Measurements from ENCODE around the gene FAM81B. TPM values are rescaled to one million over a fixed set of nuclear protein-coding genes. Genes with fewer than 3 reads are reported as not detected.

The FAM81B gene
- polyA plus RNA-seq, 1 experiment: not detected

DNA sequence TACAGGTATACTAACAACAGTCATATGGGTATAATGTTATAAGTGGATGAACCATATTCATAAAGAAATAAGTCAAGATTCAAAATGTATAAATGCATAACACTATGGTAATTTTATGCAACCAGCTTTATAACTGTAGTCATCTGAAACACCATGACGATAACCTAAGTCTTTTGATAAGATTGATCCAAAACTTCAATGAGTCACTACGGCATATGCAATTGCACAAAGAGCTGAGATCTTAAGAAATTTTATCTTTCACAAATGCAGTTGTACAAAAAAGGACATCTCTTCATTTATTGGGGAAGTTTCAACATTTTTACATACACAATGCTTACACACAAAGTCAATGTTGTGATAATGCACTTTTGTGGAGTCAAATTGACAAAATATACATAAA, 20.3 kb downstream of the FAM81B start:
- Histone ChIP-seq H3K9me3 (ENCODE audit: control insufficient read depth, insufficient read depth, low read length) (no peaks in the 10 kb centered on the region), H3K4me3 (ENCODE audit: low read depth, low read length) (no peak overlapping the region), H3K27ac (ENCODE audit: low read depth, low read length) (no peak overlapping the region), H3K27me3 (ENCODE audit: control insufficient read depth, insufficient read depth, low read length) (peaks cover 4% of the 10 kb centered on the region)
- ChIA-PET CTCF (no interaction called here), POLR2A (no interaction called here)
- DNase-seq (ENCODE audit: low read depth, low spot score): no peak
- TF ChIP-seq, protein P1, sequence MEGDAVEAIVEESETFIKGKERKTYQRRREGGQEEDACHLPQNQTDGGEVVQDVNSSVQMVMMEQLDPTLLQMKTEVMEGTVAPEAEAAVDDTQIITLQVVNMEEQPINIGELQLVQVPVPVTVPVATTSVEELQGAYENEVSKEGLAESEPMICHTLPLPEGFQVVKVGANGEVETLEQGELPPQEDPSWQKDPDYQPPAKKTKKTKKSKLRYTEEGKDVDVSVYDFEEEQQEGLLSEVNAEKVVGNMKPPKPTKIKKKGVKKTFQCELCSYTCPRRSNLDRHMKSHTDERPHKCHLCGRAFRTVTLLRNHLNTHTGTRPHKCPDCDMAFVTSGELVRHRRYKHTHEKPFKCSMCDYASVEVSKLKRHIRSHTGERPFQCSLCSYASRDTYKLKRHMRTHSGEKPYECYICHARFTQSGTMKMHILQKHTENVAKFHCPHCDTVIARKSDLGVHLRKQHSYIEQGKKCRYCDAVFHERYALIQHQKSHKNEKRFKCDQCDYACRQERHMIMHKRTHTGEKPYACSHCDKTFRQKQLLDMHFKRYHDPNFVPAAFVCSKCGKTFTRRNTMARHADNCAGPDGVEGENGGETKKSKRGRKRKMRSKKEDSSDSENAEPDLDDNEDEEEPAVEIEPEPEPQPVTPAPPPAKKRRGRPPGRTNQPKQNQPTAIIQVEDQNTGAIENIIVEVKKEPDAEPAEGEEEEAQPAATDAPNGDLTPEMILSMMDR (IDR thresholded peaks at IDR 0.05; ENCODE audit: low read depth, low read length): no peak

DNA sequence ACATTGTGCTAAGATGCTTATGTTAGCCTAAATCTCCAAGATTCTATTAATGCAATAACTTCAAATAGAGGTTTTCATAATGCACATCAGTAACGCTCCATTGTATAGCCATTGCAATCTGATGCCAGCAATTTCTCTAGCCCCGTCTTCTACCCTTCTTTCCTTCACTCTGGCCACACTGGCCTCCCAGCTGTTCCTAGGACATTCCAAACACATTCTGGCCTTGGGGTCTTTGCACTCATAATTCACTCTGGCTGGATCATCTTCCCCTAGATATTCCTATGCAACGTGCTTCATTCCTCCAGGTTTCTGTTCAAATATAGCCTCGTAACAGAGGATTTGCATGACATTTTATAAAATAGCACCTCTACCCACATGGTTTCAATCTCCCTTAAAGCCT, 23.3 kb downstream of the FAM81B start:
- ChIA-PET POLR2A (no interaction called here), CTCF (no interaction called here)
- no peak overlapping the region for H3K27ac ChIP-seq (ENCODE audit: low read depth, low read length)
- TF ChIP-seq, protein P1 (IDR thresholded peaks at IDR 0.05; ENCODE audit: low read depth, low read length): no peak
- no peaks in the 10 kb centered on the region for H3K27me3 ChIP-seq (ENCODE audit: control insufficient read depth, insufficient read depth, low read length)
- no peaks in the 10 kb centered on the region for H3K9me3 ChIP-seq (ENCODE audit: control insufficient read depth, insufficient read depth, low read length)
- DNase-seq (ENCODE audit: low read depth, low spot score): no peak
- no peak overlapping the region for H3K4me3 ChIP-seq (ENCODE audit: low read depth, low read length)

DNA sequence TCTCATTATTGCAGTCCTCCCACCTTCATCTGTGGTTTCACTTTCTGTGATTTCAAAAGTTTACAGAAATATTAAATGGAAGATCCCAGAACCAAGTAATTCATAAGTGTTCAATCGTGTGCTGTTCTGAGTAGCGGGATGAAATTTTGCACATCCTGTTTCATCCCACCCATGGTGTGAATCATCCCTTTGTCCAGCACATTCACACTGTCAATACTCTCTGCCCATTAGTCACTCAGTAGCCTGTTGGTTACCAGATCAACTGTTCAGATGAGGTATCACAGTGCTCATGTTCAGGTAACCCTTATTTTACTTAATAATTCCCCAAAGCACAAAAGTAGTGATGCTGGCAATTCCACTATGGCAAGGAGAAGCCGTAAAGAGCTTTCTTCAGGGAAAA, 26.8 kb downstream of the FAM81B start:
- ChIA-PET POLR2A (no interaction called here), CTCF (no interaction called here)
- DNase-seq (ENCODE audit: low read depth, low spot score): no peak
- H3K27ac ChIP-seq (ENCODE audit: low read depth, low read length): no peak overlapping the region
- TF ChIP-seq, protein P1 (IDR thresholded peaks at IDR 0.05; ENCODE audit: low read depth, low read length): no peak
- H3K27me3 ChIP-seq (ENCODE audit: control insufficient read depth, insufficient read depth, low read length): no peaks in the 10 kb centered on the region
- H3K4me3 ChIP-seq (ENCODE audit: low read depth, low read length): no peak overlapping the region
- H3K9me3 ChIP-seq (ENCODE audit: control insufficient read depth, insufficient read depth, low read length): no peaks in the 10 kb centered on the region

DNA sequence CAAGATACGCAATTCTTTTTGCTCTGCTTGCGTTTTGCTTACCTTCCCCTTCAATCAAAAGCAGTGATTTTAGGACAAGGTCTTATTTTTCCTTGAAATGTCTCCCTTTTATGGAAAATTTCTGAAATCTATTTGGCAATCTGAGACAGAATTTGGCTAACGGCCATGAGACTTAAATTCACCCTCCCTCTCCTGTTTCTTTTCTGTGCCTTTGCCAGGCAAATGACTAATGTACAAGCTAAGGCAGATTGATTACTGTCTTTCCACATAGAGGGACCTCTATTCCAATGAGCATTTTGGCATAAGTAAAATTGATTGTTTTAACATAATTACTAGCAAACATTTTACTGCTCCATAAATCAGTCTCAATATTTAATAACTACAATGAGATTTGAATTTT, 31.7 kb downstream of the FAM81B start:
- TF ChIP-seq, protein P1 (IDR thresholded peaks at IDR 0.05; ENCODE audit: low read depth, low read length): no peak
- CTCF ChIA-PET: no interaction called here
- Histone ChIP-seq H3K9me3 (ENCODE audit: control insufficient read depth, insufficient read depth, low read length) (no peaks in the 10 kb centered on the region), H3K27me3 (ENCODE audit: control insufficient read depth, insufficient read depth, low read length) (no peaks in the 10 kb centered on the region), H3K4me3 (ENCODE audit: low read depth, low read length) (no peak overlapping the region), H3K27ac (ENCODE audit: low read depth, low read length) (no peak overlapping the region)
- POLR2A ChIA-PET: no interaction called here
- no peak for DNase-seq (ENCODE audit: low read depth, low spot score)

DNA sequence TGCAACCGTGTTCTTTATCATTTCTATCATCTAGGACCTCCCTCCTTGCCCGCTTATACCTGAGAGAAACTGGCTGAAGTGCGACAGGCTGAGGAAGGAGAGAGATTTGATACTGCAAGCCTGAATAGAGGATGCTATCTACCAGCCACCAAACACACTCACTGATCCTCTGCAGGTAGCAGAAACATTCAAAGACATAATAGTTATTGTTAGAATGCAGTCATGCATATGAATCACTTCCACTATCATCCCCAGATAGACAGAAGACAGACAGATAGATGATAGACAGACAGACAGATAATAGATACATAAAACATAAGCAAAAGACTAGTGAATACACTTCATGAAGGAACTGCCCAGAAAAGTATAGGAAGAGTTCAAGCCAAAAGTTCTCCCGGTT, 32.9 kb downstream of the FAM81B start:
- no peak overlapping the region for H3K27ac ChIP-seq (ENCODE audit: low read depth, low read length)
- TF ChIP-seq, protein P1 (IDR thresholded peaks at IDR 0.05; ENCODE audit: low read depth, low read length): no peak
- DNase-seq (ENCODE audit: low read depth, low spot score): no peak
- ChIA-PET POLR2A (no interaction called here), CTCF (no interaction called here)
- H3K9me3 ChIP-seq (ENCODE audit: control insufficient read depth, insufficient read depth, low read length): no peaks in the 10 kb centered on the region
- no peak overlapping the region for H3K4me3 ChIP-seq (ENCODE audit: low read depth, low read length)
- no peaks in the 10 kb centered on the region for H3K27me3 ChIP-seq (ENCODE audit: control insufficient read depth, insufficient read depth, low read length)

Measured in AG04450 (cell line).